Endothelial cell (in vitro differentiated cells): ENCODE data around the gene RPS19BP1. TPM values are rescaled to one million over a fixed set of nuclear protein-coding genes. Genes with fewer than 3 reads are reported as not detected.
"Not testable (repeated sequence)": the region's sequence is repeated elsewhere in the genome, so short reads cannot be mapped to it uniquely, and the experiment has no call there.

Experiments used
- DNase-seq: peaks from one replicate; pipeline ENCODE4 v3.0.0; 2021; ENCODE audit warnings: low spot score
- H3K27ac Mint-ChIP-seq: one replicate; pipeline ENCODE4 v1.8.0; 2021; ENCODE audit warnings: mixed read lengths, inconsistent platforms; ENCODE audit not compliant: unreplicated experiment
- H3K27me3 Mint-ChIP-seq: one replicate; pipeline ENCODE4 v1.8.0; 2021; ENCODE audit warnings: mild to moderate bottlenecking, moderate library complexity, mixed read lengths, inconsistent platforms; ENCODE audit not compliant: unreplicated experiment
- H3K36me3 Mint-ChIP-seq: one replicate; pipeline ENCODE4 v1.8.0; 2021; ENCODE audit warnings: mild to moderate bottlenecking, low read depth, mixed read lengths, inconsistent platforms; ENCODE audit not compliant: unreplicated experiment
- H3K4me1 Mint-ChIP-seq: one replicate; pipeline ENCODE4 v1.8.0; 2021; ENCODE audit warnings: mild to moderate bottlenecking, mixed read lengths, inconsistent platforms; ENCODE audit not compliant: unreplicated experiment
- H3K4me3 Mint-ChIP-seq: one replicate; pipeline ENCODE4 v1.8.0; 2021; ENCODE audit warnings: mild to moderate bottlenecking, mixed read lengths, inconsistent platforms; ENCODE audit not compliant: unreplicated experiment
- H3K9me3 Mint-ChIP-seq: one replicate; pipeline ENCODE4 v1.8.0; 2021; ENCODE audit warnings: mixed read lengths, inconsistent platforms; ENCODE audit not compliant: unreplicated experiment
- total RNA-seq: library from RNA; stranded (reverse); fragmentation: NEBNext Ultra II Directional; extraction: Animal tissue kit (Norgen Biotek cat#: 25700); gene quantifications from one replicate; pipeline ENCODE4 v1.2.1, GENCODE V29; 2021; ENCODE audit not compliant: unreplicated experiment
- TF ChIP-seq, protein P1 (sequence below): fragments of 200-600 bp; sonication (generic); IDR thresholded peaks from one replicate; pipeline ENCODE4 v1.5.0; 2021; ENCODE audit warnings: antibody characterized with exemption; ENCODE audit not compliant: unreplicated experiment

Gene RPS19BP1
- total RNA-seq, 1 donor from 2014 or later, result 57.7 TPM

DNA sequence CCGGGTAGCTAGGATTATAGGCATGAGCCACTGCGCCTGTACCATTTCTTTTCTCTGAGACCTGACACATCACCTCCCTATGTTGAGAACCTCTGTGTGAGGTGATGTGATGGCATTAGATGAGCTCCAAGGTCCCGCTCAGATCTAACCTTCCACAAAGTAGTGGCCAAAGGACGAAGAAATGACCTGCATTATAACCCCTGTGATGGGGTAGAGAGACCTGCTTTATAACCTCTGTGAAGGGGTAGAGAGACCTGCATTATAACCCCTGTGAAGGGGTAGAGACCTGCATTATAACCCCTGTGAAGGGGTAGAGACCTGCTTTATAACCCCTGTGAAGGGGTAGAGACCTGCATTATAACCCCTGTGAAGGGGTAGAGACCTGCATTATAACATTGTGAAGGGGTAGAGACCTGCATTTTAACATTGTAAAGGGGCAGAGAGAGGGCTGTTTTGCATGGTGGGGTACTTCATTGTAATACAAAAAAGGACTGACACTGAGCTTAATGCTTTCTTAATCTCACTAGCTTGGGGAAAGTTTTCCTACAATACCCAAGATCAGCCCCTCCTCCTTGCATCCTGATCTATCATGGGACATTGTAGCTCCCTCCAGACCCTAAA, 21.9 kb downstream of the RPS19BP1 start:
- Mint-ChIP-seq H3K36me3 (peaks cover 61% of the 10 kb centered on the region), H3K27me3 (peaks cover 5% of the 10 kb centered on the region)

GRCh38 chr22:39508393-39508792, 24.2 kb downstream of the RPS19BP1 start:
- Mint-ChIP-seq H3K27me3 (peaks cover 2% of the 10 kb centered on the region), H3K4me3 (peak overlapping the region; percentile 30), H3K36me3 (peaks cover 59% of the 10 kb centered on the region), H3K9me3 (no peaks in the 10 kb centered on the region), H3K4me1 (peaks cover 3% of the 10 kb centered on the region), H3K27ac (no peak overlapping the region)
- TF ChIP-seq, protein P1, sequence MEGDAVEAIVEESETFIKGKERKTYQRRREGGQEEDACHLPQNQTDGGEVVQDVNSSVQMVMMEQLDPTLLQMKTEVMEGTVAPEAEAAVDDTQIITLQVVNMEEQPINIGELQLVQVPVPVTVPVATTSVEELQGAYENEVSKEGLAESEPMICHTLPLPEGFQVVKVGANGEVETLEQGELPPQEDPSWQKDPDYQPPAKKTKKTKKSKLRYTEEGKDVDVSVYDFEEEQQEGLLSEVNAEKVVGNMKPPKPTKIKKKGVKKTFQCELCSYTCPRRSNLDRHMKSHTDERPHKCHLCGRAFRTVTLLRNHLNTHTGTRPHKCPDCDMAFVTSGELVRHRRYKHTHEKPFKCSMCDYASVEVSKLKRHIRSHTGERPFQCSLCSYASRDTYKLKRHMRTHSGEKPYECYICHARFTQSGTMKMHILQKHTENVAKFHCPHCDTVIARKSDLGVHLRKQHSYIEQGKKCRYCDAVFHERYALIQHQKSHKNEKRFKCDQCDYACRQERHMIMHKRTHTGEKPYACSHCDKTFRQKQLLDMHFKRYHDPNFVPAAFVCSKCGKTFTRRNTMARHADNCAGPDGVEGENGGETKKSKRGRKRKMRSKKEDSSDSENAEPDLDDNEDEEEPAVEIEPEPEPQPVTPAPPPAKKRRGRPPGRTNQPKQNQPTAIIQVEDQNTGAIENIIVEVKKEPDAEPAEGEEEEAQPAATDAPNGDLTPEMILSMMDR, result no peak
- DNase-seq, result no peak

More for the DNA sequence above, 21.9 kb downstream of the RPS19BP1 start:
- H3K4me1 Mint-ChIP-seq, result peaks cover 4% of the 10 kb centered on the region
- no peaks in the 10 kb centered on the region for H3K9me3 Mint-ChIP-seq
- H3K4me3 Mint-ChIP-seq, result no peak overlapping the region
- no peak for DNase-seq
- TF ChIP-seq, protein P1, result no peak
- no peak overlapping the region for H3K27ac Mint-ChIP-seq

GRCh38 chr22:39507021-39507420, 25.5 kb downstream of the RPS19BP1 start:
- Mint-ChIP-seq H3K27ac (peak overlapping the region; percentile 48), H3K4me3 (peak overlapping the region; percentile 45), H3K36me3 (peaks cover 54% of the 10 kb centered on the region)
- H3K4me1 Mint-ChIP-seq, H3K27me3 Mint-ChIP-seq, H3K9me3 Mint-ChIP-seq, DNase-seq: not testable (repeated sequence)

DNA sequence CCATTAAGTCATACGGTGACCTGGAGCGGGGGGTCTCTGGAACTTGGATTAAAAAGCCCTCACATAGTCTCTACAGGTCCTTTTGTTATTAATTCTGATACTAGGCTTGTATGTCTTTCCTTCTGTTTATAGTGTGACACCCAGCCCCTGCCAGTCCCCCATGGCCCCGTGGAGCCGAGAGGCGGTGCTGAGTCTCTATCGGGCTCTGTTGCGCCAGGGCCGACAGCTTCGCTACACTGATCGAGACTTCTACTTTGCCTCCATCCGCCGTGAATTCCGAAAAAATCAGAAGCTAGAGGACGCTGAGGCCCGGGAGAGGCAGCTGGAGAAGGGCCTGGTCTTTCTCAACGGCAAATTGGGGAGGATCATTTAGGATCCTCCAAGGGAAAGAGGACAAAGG, 28.5 kb downstream of the RPS19BP1 start:
- peaks cover 12% of the 10 kb centered on the region for H3K4me1 Mint-ChIP-seq
- H3K36me3 Mint-ChIP-seq, result peaks cover 37% of the 10 kb centered on the region
- no peak for DNase-seq
- TF ChIP-seq, protein P1, result no peak
- peaks cover 6% of the 10 kb centered on the region for H3K27me3 Mint-ChIP-seq
- no peak overlapping the region for H3K27ac Mint-ChIP-seq
- no peaks in the 10 kb centered on the region for H3K9me3 Mint-ChIP-seq
- no peak overlapping the region for H3K4me3 Mint-ChIP-seq

GRCh38 chr22:39503630-39504029, 28.9 kb downstream of the RPS19BP1 start:
- Mint-ChIP-seq H3K4me1 (peaks cover 16% of the 10 kb centered on the region), H3K4me3 (peak overlapping the region; percentile 83), H3K36me3 (peaks cover 37% of the 10 kb centered on the region), H3K9me3 (no peaks in the 10 kb centered on the region), H3K27ac (no peak overlapping the region), H3K27me3 (peaks cover 6% of the 10 kb centered on the region)
- no peak for DNase-seq
- TF ChIP-seq, protein P1, result no peak
